Placental epithelial cell (primary cell): ENCODE results near the gene GOLGA8O. TPM values are rescaled to one million over a fixed set of nuclear protein-coding genes. Genes with fewer than 3 reads are reported as not detected.

Source experiments
- small RNA-seq: library from RNA; depleted of rRNA; stranded (forward); fragments of <200 nt; gene quantifications from one replicate; pipeline ENCODE3, GENCODE V24; 2012
- total RNA-seq: library from RNA; depleted of rRNA; stranded (reverse); fragments of >200 nt; gene quantifications from 2 replicates; pipeline ENCODE4 v1.2.3, GENCODE V29; 2012

Gene GOLGA8O, protein sequence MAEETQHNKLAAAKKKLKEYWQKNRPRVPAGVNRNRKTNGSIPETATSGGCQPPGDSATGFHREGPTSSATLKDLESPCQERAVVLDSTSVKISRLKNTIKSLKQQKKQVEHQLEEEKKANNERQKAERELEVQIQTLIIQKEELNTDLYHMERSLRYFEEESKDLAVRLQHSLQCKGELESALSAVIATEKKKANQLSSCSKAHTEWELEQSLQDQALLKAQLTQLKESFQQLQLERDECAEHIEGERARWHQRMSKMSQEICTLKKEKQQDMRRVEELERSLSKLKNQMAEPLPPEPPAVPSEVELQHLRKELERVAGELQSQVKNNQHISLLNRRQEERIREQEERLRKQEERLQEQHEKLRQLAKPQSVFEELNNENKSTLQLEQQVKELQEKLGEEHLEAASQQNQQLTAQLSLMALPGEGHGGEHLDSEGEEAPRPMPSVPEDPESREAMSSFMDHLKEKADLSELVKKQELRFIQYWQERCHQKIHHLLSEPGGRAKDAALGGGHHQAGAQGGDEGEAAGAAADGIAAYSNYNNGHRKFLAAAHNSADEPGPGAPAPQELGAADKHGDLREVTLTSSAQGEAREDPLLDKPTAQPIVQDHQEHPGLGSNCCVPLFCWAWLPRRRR
- 0.43 TPM in 1 of 2 replicates, not detected in the other for total RNA-seq

DNA sequence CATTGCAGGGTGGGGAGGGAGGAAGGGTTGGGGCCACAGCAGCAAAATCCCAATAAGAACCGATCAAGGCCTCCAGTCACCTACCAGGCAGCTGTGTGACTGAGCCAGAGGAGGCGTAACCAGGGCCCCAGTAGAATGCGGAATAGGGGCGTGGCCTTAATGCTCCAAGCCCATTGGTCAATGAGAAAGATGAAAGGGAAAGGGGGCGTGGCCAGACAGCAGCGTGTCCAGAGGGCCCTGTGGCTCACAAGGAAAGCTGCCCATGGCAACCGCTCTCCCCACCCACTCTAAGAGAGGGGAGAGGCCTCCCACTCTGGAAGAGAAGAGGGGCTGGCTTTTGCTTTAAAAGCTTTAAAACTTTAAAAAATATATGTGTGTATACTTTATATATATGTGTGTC is at the start of gene GOLGA8O:
Gene GOLGA8O, minus strand, starts transcription at position 101 of the 400 bp plus-strand sequence. Its CDS starts 98 bp downstream, at position 3.

DNA sequence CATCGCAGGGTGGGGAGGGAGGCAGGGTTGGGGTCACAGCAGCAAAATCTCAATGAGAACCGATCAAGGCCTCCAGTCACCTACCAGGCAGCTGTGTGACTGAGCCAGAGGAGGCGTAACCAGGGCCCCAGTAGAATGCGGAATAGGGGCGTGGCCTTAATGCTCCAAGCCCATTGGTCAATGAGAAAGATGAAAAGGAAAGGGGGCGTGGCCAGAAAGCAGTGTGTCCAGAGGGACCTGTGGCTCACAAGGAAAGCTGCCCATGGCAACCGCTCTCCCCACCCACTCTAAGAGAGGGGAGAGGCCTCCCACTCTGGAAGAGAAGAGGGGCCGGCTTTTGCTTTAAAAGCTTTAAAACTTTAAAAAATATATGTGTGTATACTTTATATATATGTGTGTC is 52.2 kb downstream of the GOLGA8O start, which contains the start of gene GOLGA8K:
Gene GOLGA8K, minus strand, starts transcription at position 101 of the 400 bp plus-strand sequence. Its CDS starts 98 bp downstream, at position 3.

Small RNA genes lying within 50 kb of the gene (small RNA-seq; reads per million reads assigned to genes)
- gene AC135983.5 = not detected
- not detected for gene RF00096
- not detected for gene RN7SL539P

Other genes with a start within 250 kb of the GOLGA8O start
- 0.39 TPM in 1 of 2 replicates, not detected in the other for gene GOLGA8K, start 52.3 kb downstream of the GOLGA8O start, total RNA-seq
- gene GOLGA8N, start 137.8 kb upstream of the GOLGA8O start, total RNA-seq = 4.0 and 9.4 TPM in 2 replicates
- gene ARHGAP11A, start 159.9 kb upstream of the GOLGA8O start, total RNA-seq = 3.9 and 4.8 TPM in 2 replicates
- gene SCG5, start 186.1 kb upstream of the GOLGA8O start, total RNA-seq = 0.39 TPM in 1 of 2 replicates, not detected in the other